ENCODE data around the gene ASAP2. TPM values are rescaled to one million over a fixed set of nuclear protein-coding genes. Genes with fewer than 3 reads are reported as not detected.
A peak's percentile ranks its signal among the peaks of the same experiment; 100 is the strongest.

Gene ASAP2
- total RNA-seq, 1 experiment from 2014 or later: 12.6 TPM

- Histone ChIP-seq H3K79me1 (ENCODE audit: insufficient read depth, low read depth, low read length, poor library complexity, severe bottlenecking) (no peaks in the 10 kb centered on the region), H2BK5ac (ENCODE audit: insufficient read length, low read length) (no peak overlapping the region), H3K23ac (ENCODE audit: insufficient read length, low read depth, low read length) (no peak overlapping the region), H2BK120ac (ENCODE audit: low read depth, low read length, poor library complexity, severe bottlenecking) (no peak overlapping the region), H4K91ac (ENCODE audit: insufficient read length, low read depth, low read length) (no peak overlapping the region), H2BK12ac (ENCODE audit: insufficient read length, low read depth, low read length) (no peak overlapping the region), H3K23me2 (ENCODE audit: insufficient read length, low read depth, low read length, poor library complexity, severe bottlenecking) (no peaks in the 10 kb centered on the region), H4K5ac (ENCODE audit: insufficient read length, low read depth, low read length) (no peak overlapping the region), H4K8ac (replicated peaks; ENCODE audit: insufficient read length, low read depth, low read length) (no peak overlapping the region), H3K4me2 (ENCODE audit: insufficient read depth, insufficient read length, low read length) (no peak overlapping the region), H3K9ac (ENCODE audit: extremely low read depth, insufficient read length, low read length) (no peak overlapping the region), H2AK5ac (ENCODE audit: insufficient read length, low read length) (no peak overlapping the region), H3K79me2 (ENCODE audit: insufficient read depth, low read length) (peaks cover 1% of the 10 kb centered on the region; the same call in 1 of the 2 replicates), H3K14ac (ENCODE audit: insufficient read depth, low read length) (no peak overlapping the region), H3T11ph (ENCODE audit: low read length) (no peak overlapping the region), H3K27ac (ENCODE audit: insufficient read length, low read depth, low read length) (no peak overlapping the region), H3K18ac (ENCODE audit: insufficient read length, low read depth, low read length) (no peak overlapping the region), H2AFZ (ENCODE audit: low read length) (no peak overlapping the region), H3K56ac (ENCODE audit: insufficient read length, low read depth, low read length) (no peak overlapping the region), H2BK20ac (ENCODE audit: low read depth, low read length, poor library complexity, severe bottlenecking) (no peak overlapping the region), H2BK15ac (ENCODE audit: low read depth, low read length) (no peak overlapping the region), H4K20me1 (ENCODE audit: control insufficient read depth, insufficient read depth, insufficient read length) (no peaks in the 10 kb centered on the region), H3K4ac (ENCODE audit: low read depth, low read length) (no peak overlapping the region), H3K27me3 (ENCODE audit: insufficient read depth, low read length) (no peaks in the 10 kb centered on the region), H3K9me3 (ENCODE audit: control insufficient read depth, low read depth, low read length) (no peaks in the 10 kb centered on the region), H3K4me1 (ENCODE audit: insufficient read depth, low read length) (no peaks in the 10 kb centered on the region)
- H3K27me3 Mint-ChIP-seq (ENCODE audit: low read depth): peaks cover 1% of the 10 kb centered on the region; the same call in 1 of the 2 replicates
- TF ChIP-seq CTCF (conservative IDR thresholded peaks at IDR 0.05): no peak
- peak overlapping the region in 2 of 3 experiments; percentile 68 to 74; a peak in 4 of 7 replicates for H3K27ac Mint-ChIP-seq
- no peak for DNase-seq
- H3K4me1 Mint-ChIP-seq: peaks cover 44 to 48% of the 10 kb centered on the region in 2 experiments
- no CpG with 5 or more reads among the region's 14 CpGs for WGBS (ENCODE audit: extremely low coverage, insufficient read length, low lambda C conversion rate)
- no peaks in the 10 kb centered on the region for H3K9me3 Mint-ChIP-seq
- no peak overlapping the region for H3K4me3 Mint-ChIP-seq
- H3K36me3 Mint-ChIP-seq (ENCODE audit: insufficient read depth in 1 of 3, low read depth in 3 of 3): no peaks in the 10 kb centered on the region
These were observed 56.8 kb downstream of the ASAP2 start for GRCh38 chr2:9263428-9263827.

Measured in H9 (cell line).